GM23338 (cell line): Measurements from ENCODE around the gene CYTIP. TPM values are rescaled to one million over a fixed set of nuclear protein-coding genes. Genes with fewer than 3 reads are reported as not detected.

ENCODE experiments used
- ATAC-seq: fragments of 200-7000 bp; cut with Tn5 transposase; 3 replicates; pipeline ENCODE4 v1.9.1; 2020
- DNase-seq: peaks from one replicate; pipeline ENCODE4 v3.0.0-alpha.2; 2015; ENCODE audit warnings: low spot score
- H2AFZ ChIP-seq: fragments of 200-600 bp; sonication (generic); 2 replicates; pipeline ENCODE4 v1.8.0; 2016; ENCODE audit warnings: antibody characterized with exemption, mild to moderate bottlenecking, moderate library complexity
- H3F3A ChIP-seq: fragments of 200-600 bp; sonication (generic); replicated peaks from 2 replicates; pipeline ENCODE4 v1.8.0; 2017; ENCODE audit warnings: antibody characterized with exemption, mixed run types, low read depth
- H3K27ac ChIP-seq: fragments of 200-600 bp; sonication (generic); 2 replicates; pipeline ENCODE4 v1.6.1; 2016; ENCODE audit warnings: low read depth
- H3K27me3 ChIP-seq: fragments of 200-600 bp; sonication (generic); 2 replicates; pipeline ENCODE4 v1.8.0; 2016; ENCODE audit warnings: mild to moderate bottlenecking, mixed run types, moderate library complexity; ENCODE audit not compliant: insufficient read depth
- H3K36me3 ChIP-seq: fragments of 200-600 bp; sonication (generic); 2 replicates; pipeline ENCODE4 v1.8.0; 2016; ENCODE audit warnings: mild to moderate bottlenecking; ENCODE audit not compliant: insufficient read depth
- H3K4me1 ChIP-seq: fragments of 200-600 bp; sonication (generic); 2 replicates; pipeline ENCODE4 v1.8.0; 2016; ENCODE audit warnings: mild to moderate bottlenecking, moderate library complexity; ENCODE audit not compliant: insufficient read depth
- H3K4me2 ChIP-seq: fragments of 200-600 bp; sonication (generic); 2 replicates; pipeline ENCODE4 v1.7.1; 2017; ENCODE audit warnings: mixed run types
- H3K4me3 ChIP-seq: fragments of 200-600 bp; sonication (generic); 2 replicates; pipeline ENCODE4 v1.6.1; 2016; ENCODE audit warnings: mixed run types
- H3K79me2 ChIP-seq: fragments of 200-600 bp; sonication (generic); replicated peaks from 2 replicates; pipeline ENCODE4 v1.8.0; 2017; ENCODE audit warnings: mild to moderate bottlenecking; ENCODE audit not compliant: insufficient read depth
- H3K9me2 ChIP-seq: fragments of 200-600 bp; sonication (generic); 2 replicates; pipeline ENCODE4 v1.8.0; 2017; ENCODE audit not compliant: insufficient read depth
- H4K20me1 ChIP-seq: fragments of 200-600 bp; sonication (generic); replicated peaks from 2 replicates; pipeline ENCODE4 v1.8.0; 2017; ENCODE audit warnings: mild to moderate bottlenecking; ENCODE audit not compliant: insufficient read depth
- H3K27ac Mint-ChIP-seq: 2 replicates; pipeline ENCODE4 v1.8.0; 2020; ENCODE audit warnings: inconsistent platforms, mild to moderate bottlenecking, moderate library complexity, mixed read lengths
- H3K27me3 Mint-ChIP-seq: 3 replicates; pipeline ENCODE4 v1.8.0; 2022; ENCODE audit warnings: low read depth, mild to moderate bottlenecking, moderate library complexity, mixed read lengths, inconsistent platforms; ENCODE audit not compliant: insufficient read depth, poor library complexity
- H3K36me3 Mint-ChIP-seq: 3 replicates; pipeline ENCODE4 v1.8.0; 2021; ENCODE audit warnings: low read depth, mild to moderate bottlenecking, inconsistent platforms, moderate library complexity, mixed read lengths
- H3K4me1 Mint-ChIP-seq: 3 replicates; pipeline ENCODE4 v1.8.0; 2020; ENCODE audit warnings: mild to moderate bottlenecking, inconsistent platforms, mixed read lengths
- H3K4me3 Mint-ChIP-seq: 3 replicates; pipeline ENCODE4 v1.8.0; 2021; ENCODE audit warnings: moderate library complexity, mild to moderate bottlenecking, inconsistent platforms, mixed read lengths
- H3K9me3 Mint-ChIP-seq: 3 replicates; pipeline ENCODE4 v1.8.0; 2020; ENCODE audit warnings: moderate library complexity, mild to moderate bottlenecking, inconsistent platforms, mixed read lengths
- CREB1 ChIP-seq: fragments of 250-450 bp; sonication (Bioruptor Pico); IDR thresholded peaks from 2 replicates; pipeline ENCODE4 v1.5.0; 2020; ENCODE audit warnings: low read depth, mild to moderate bottlenecking, moderate library complexity
- CTCF ChIP-seq, 2 experiments: fragments of 200-600 bp in 1 of 2; sonication (generic) in 1 of 2; conservative IDR thresholded peaks; 2 replicates each; pipeline versions ENCODE4 v1.5.1 to v1.6.1; 2016 to 2017; ENCODE audit warnings: antibody characterized with exemption in 2 of 2, low read depth in 2 of 2, mild to moderate bottlenecking in 2 of 2, moderate library complexity in 1 of 2
- ETS1 ChIP-seq: IDR thresholded peaks from 2 replicates; pipeline ENCODE4 v1.6.1; 2016; ENCODE audit warnings: antibody characterized with exemption
- EZH2 ChIP-seq: fragments of 200-600 bp; sonication (generic); IDR thresholded peaks from one replicate; pipeline ENCODE4 v1.8.0; 2017; ENCODE audit warnings: antibody characterized with exemption, mild to moderate bottlenecking, low read depth; ENCODE audit not compliant: unreplicated experiment
- EZH2phosphoT487 ChIP-seq: fragments of 200-600 bp; sonication (generic); IDR thresholded peaks from one replicate; pipeline ENCODE4 v1.8.1; 2018; ENCODE audit warnings: antibody characterized with exemption; ENCODE audit not compliant: unreplicated experiment
- JUNB ChIP-seq: IDR thresholded peaks from one replicate; pipeline ENCODE4 v1.6.1; 2016; ENCODE audit warnings: antibody characterized with exemption; ENCODE audit not compliant: unreplicated experiment
- NANOG ChIP-seq: IDR thresholded peaks from 2 replicates; pipeline ENCODE4 v1.6.1; 2016; ENCODE audit warnings: antibody characterized with exemption, borderline replicate concordance
- POLR2AphosphoS5 ChIP-seq: IDR thresholded peaks from 2 replicates; pipeline ENCODE4 v1.6.1; 2016; ENCODE audit warnings: antibody characterized with exemption, low read depth
- REST ChIP-seq: IDR thresholded peaks from one replicate; pipeline ENCODE4 v1.6.1; 2018; ENCODE audit warnings: antibody characterized with exemption; ENCODE audit not compliant: unreplicated experiment
- STAT1 ChIP-seq: IDR thresholded peaks from one replicate; pipeline ENCODE4 v1.6.1; 2016; ENCODE audit warnings: antibody characterized with exemption; ENCODE audit not compliant: unreplicated experiment
- ZNF114 ChIP-seq: fragments of 250-450 bp; sonication (Bioruptor Pico); IDR thresholded peaks from 2 replicates; pipeline ENCODE4 v1.5.0; 2020; ENCODE audit warnings: mild to moderate bottlenecking, moderate library complexity
- ZNF331 ChIP-seq: fragments of 250-450 bp; sonication (Bioruptor Pico); IDR thresholded peaks from 2 replicates; pipeline ENCODE4 v1.5.0; 2020; ENCODE audit warnings: low read depth, mild to moderate bottlenecking, moderate library complexity
- ZNF462 ChIP-seq: fragments of 250-450 bp; sonication (Bioruptor Pico); IDR thresholded peaks from 2 replicates; pipeline ENCODE4 v1.5.0; 2020; ENCODE audit warnings: mild to moderate bottlenecking, moderate library complexity
- polyA plus RNA-seq: library from polyadenylated mRNA; unstranded; fragments of >200 nt; fragmentation: Nextera tagmentation; extraction: Ambion mirVana; gene quantifications from 2 replicates; pipeline ENCODE4 v1.2.1, GENCODE V29; 2016
- total RNA-seq: library from RNA; depleted of rRNA; stranded (reverse); fragments of >200 nt; shearing (Covaris generic); gene quantifications from 2 replicates; pipeline ENCODE4 v1.2.3, GENCODE V29; 2014

The CYTIP gene
- total and polyA plus RNA-seq, 2 experiments from 2014 or later, result not detected

DNA sequence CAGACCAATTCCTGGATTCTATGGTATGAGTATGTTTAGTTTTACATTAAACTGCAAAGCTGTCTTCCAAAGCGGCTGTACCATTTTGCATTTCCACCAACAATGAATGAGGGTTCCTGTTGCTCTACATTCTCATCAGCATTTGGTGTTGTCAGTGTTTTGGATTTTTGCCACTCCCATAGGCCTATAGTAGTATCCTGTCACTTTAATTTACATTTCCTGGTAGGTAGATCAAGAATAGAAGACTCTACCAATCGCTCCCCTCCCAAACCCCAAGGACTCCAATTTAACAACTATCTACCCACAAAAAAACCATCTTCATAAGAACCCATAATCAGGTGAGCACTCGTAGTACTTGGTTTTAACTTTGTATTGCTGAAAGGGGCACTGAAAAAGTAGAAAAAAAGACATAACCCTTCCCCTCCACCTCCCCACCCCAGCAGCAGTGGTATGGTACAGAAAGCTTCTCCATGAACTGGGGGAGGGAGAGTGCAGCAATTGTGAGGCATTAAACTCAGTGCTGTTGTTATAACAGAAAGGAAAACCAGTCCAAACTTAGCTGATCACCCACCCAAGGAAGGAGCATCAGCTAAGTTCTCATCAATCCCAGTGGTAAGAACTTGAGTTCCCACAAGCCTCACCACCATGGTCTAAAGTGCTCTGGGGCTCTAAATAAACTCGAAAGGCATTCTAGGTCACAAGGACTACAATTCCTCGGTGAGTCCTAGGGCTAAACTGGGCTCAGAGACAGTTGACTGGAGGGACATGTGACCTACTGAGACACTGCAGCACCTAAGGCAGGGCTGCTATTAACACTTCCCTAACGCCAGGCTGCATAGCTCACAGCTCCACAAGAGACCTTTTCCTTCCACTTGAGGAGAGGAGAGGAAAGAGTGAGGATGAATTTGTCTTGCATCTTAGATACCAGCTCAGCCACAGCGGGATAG is 35.5 kb upstream of the CYTIP start:
- DNase-seq, result no peak
- Histone ChIP-seq H3K27ac (no peak overlapping the region), H2AFZ (no peak overlapping the region), H3K4me3 (no peak overlapping the region), H3F3A (no peaks in the 10 kb centered on the region), H3K36me3 (no peaks in the 10 kb centered on the region), H3K4me2 (no peak overlapping the region), H3K9me2 (no peaks in the 10 kb centered on the region), H3K27me3 (no peaks in the 10 kb centered on the region), H4K20me1 (no peaks in the 10 kb centered on the region), H3K4me1 (no peaks in the 10 kb centered on the region), H3K79me2 (no peaks in the 10 kb centered on the region)
- no peak overlapping the region for H3K27ac Mint-ChIP-seq
- TF ChIP-seq ZNF114 (CRISPR knock-in tag), result no peak
- TF ChIP-seq REST, result no peak
- no peak for TF ChIP-seq JUNB
- TF ChIP-seq STAT1, result no peak
- TF ChIP-seq POLR2AphosphoS5, result no peak
- no peak for TF ChIP-seq ETS1
- no peak for TF ChIP-seq EZH2phosphoT487
- no peak for TF ChIP-seq CREB1
- no peak for TF ChIP-seq NANOG
- no peak for TF ChIP-seq EZH2
- no peak for TF ChIP-seq ZNF331 (CRISPR knock-in tag)
- TF ChIP-seq ZNF462 (CRISPR knock-in tag), result no peak
- no peak for TF ChIP-seq CTCF (conservative IDR thresholded peaks at IDR 0.05; ENCODE audit: low read depth in 2 of 2)
- H3K9me3 Mint-ChIP-seq, result no peaks in the 10 kb centered on the region
- H3K36me3 Mint-ChIP-seq, result no peaks in the 10 kb centered on the region
- no peak for ATAC-seq
- H3K4me3 Mint-ChIP-seq, result no peak overlapping the region
- no peaks in the 10 kb centered on the region for H3K4me1 Mint-ChIP-seq
- H3K27me3 Mint-ChIP-seq, result peaks cover 2% of the 10 kb centered on the region
